Bronchial epithelial cell (primary cell): ENCODE data around the gene GOSR1. TPM values are rescaled to one million over a fixed set of nuclear protein-coding genes. Genes with fewer than 3 reads are reported as not detected.
"Not testable (repeated sequence)": the region's sequence is repeated elsewhere in the genome, so short reads cannot be mapped to it uniquely, and the experiment has no call there.

Experiments used
- DNase-seq: peaks from one replicate; pipeline ENCODE4 v3.0.0-alpha.2; 2010; ENCODE audit warnings: low read depth
- FAIRE-seq: peaks from 2 replicates; lab custom pipeline; 2011; peaks lifted over from hg19 to GRCh38; lab: Jason Lieb, UNC
- H3K27me3 ChIP-seq: 2 replicates; pipeline ENCODE4 v1.5.1; 2011; ENCODE audit warnings: low read length; ENCODE audit not compliant: control insufficient read depth, insufficient read depth
- H3K36me3 ChIP-seq: 2 replicates; pipeline ENCODE4 v1.5.1; 2011; ENCODE audit warnings: low read length; ENCODE audit not compliant: control insufficient read depth, insufficient read depth
- H3K4me3 ChIP-seq: 2 replicates; pipeline ENCODE4 v1.5.1; 2011; ENCODE audit warnings: mild to moderate bottlenecking, low read depth, low read length, control low read depth
- total RNA-seq: library from RNA; depleted of rRNA; stranded (reverse); fragments of >200 nt; gene quantifications from 2 replicates; pipeline ENCODE4 v1.2.1, GENCODE V29; 2014
- TF ChIP-seq, protein P1 (sequence below): IDR thresholded peaks from 2 replicates; pipeline ENCODE4 v1.5.1; 2011; ENCODE audit warnings: mild to moderate bottlenecking, moderate library complexity, low read length, control low read depth, inconsistent platforms; ENCODE audit not compliant: insufficient read depth, severe bottlenecking

GOSR1 gene
- total RNA-seq, 1 donor from 2014 or later = 38.7 TPM

DNA sequence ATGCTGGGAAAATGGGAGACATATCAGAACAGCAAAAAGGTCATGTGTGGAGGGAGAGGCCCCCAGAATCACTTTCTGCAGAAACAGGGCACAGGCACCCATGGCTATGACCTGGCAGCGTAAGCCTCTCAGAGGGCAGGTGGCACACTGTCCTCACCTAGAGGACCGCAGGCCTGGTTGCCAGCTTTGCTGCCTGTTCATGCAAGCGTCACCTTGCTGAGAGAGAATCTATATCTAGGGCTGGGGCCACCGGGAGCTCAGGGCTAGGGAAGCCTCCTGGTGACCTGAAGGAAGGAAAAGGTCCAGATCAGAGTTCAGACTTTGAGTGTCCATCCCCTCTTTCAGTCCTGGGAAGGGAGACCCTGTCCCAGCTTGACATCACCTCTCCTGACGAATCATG, 78.7 kb downstream of the GOSR1 start:
- no peak for FAIRE-seq
- Histone ChIP-seq H3K4me3 (no peak overlapping the region), H3K27me3 (peaks cover 1% of the 10 kb centered on the region), H3K36me3 (no peaks in the 10 kb centered on the region)
- TF ChIP-seq, protein P1, sequence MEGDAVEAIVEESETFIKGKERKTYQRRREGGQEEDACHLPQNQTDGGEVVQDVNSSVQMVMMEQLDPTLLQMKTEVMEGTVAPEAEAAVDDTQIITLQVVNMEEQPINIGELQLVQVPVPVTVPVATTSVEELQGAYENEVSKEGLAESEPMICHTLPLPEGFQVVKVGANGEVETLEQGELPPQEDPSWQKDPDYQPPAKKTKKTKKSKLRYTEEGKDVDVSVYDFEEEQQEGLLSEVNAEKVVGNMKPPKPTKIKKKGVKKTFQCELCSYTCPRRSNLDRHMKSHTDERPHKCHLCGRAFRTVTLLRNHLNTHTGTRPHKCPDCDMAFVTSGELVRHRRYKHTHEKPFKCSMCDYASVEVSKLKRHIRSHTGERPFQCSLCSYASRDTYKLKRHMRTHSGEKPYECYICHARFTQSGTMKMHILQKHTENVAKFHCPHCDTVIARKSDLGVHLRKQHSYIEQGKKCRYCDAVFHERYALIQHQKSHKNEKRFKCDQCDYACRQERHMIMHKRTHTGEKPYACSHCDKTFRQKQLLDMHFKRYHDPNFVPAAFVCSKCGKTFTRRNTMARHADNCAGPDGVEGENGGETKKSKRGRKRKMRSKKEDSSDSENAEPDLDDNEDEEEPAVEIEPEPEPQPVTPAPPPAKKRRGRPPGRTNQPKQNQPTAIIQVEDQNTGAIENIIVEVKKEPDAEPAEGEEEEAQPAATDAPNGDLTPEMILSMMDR = no peak
- DNase-seq = no peak

DNA sequence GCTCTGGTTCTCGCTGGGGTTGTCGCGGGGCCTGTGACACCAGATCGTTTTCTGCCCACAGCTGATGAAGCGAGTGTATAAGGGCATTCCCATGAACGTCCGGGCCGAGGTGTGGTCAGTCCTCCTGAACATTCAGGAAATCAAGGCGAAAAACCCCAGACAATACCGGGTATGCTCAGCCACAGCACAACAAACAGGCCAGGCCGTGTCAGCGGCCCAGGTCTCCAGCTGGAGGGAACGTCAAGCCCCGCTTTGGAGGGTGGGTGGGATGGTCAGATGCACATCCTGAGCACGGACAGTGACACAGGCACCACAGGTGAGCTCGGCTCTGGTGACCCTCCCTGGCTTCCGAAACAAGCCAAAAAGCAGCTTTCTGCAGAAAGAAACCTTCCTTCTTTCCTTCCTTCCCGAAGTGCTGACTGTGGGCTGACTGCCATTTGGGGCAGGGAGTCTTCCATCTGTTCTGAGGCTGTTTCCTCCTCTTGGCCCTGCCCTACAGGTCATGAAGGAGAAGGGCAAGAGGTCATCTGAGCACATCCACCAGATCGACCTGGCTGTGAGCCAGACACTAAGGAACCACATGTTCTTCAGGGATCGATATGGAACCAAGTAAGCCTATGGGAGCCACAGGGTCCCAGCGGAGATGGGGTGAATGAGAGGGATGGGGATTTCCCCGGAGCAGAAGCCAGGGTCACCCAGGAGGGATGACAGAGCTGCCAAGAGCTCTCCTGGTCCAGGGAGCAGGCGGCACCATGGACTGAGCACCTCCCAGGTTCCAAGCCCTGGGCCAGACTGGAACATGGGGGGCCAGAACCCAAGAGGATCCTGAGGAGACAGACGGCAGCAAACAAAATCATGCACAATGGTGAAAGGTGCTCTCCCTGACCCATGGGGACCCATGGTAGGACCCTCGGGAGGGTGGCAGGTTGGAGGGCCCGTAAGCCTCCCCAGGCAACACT, 79.4 kb downstream of the GOSR1 start:
- Histone ChIP-seq H3K36me3 (no peaks in the 10 kb centered on the region), H3K4me3 (no peak overlapping the region), H3K27me3 (peaks cover 1% of the 10 kb centered on the region)
- DNase-seq (no peak), FAIRE-seq (no peak)
- TF ChIP-seq, protein P1 = no peak

DNA sequence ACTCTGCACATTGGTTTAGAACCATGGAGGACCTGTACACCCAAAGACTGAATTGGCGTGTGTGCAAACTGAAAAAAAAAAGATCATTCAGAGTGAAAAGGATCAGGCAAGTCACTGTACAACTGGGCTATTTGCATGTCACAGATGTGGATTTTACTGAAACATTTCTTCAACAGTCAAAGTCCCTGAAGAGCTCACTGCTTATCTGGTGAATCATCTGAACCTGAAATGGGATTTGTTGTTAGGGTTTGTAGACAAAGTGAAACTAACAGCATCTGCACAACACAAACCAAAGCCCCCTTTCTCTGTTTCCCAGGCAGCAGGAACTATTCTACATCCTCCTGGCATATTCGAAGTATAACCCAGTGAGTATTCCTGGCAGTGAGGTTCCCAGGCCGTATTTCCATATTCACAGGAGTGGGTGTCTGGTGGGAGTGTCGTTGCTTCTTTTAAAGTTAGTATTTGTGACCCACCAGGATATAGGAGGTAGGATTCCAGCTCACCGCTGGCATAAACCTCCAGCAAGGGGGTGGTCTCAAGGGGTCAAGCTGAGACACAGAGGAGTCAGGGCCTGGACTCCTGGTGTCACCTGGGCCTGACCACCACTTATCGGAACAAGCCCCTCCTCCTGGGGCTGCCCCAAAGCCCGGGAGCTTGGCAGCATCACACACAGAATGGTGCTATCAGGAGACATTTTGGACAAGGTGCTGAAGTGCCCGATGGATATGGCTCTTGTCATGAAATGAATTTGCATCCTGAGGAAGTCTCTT, 80.9 kb downstream of the GOSR1 start:
- no peak for FAIRE-seq
- Histone ChIP-seq H3K36me3 (no peaks in the 10 kb centered on the region), H3K4me3 (no peak overlapping the region), H3K27me3 (peaks cover 1% of the 10 kb centered on the region)
- no peak for DNase-seq
- TF ChIP-seq, protein P1 = no peak

DNA sequence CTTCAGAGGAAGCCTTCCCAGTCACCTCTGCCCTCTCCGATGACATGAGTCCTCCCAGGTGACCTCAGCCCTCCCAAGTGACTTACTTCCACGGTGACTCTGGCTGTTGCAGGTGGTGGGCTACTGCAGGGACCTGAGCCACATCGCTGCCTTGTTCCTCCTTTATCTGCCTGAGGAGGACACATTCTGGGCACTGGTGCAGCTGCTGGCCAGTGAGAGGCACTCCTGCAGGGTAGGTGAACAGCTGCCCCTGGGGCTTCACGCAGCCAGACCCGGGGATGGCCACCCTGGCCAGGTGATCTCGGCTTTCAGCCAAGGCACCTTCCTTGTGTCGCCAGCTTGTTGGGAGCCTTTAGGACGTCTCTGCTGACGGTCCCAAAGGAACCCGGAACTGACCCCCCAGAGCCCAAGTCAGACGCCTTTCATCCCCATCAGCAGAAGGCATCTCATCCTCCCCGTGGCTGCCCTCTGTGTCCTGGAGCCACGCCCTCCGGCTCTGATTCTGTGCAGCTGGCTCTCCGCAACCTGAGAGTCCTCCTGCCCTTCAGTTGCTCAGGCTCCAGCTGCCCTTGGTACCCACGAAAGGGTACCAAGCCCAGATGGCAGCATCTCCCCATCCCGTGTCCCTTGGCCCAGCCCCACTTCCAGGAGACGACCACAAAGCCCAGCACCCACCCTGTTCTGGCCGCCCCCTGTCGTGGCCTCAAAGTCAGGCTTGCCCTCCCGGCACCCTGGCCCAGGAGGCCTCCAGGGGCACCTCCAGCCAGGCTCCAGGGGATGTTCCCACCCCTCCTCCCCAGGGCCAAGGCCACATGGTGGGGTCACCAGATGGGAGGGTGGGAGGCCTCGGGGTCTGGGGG, 81.7 kb downstream of the GOSR1 start:
- Histone ChIP-seq H3K4me3 (no peak overlapping the region), H3K27me3 (peaks cover 1% of the 10 kb centered on the region), H3K36me3 (no peaks in the 10 kb centered on the region)
- no peak for DNase-seq
- TF ChIP-seq, protein P1 = no peak
- FAIRE-seq = no peak

DNA sequence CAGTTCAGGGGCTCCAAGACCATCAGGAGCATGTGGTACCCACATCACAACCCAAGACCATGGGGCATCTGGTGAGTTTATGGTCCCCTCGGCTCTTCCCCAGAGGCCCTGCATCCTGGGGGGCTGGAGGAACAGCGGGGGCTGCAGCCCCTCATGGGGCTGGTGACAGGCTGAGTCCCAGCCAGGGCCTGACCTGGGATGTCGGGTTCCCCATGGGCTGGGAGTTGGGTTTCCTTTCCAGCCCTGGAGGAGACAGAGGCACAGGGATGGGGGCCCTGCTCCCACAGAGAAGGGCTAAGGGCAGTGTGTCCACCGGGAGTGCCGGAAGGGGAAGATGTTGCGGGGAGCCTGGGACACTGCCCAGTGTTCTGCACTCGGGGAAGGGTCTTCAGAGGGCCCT, 82.4 kb downstream of the GOSR1 start:
- no peak for FAIRE-seq
- no peaks in the 10 kb centered on the region for H3K36me3 ChIP-seq
- peaks cover 1% of the 10 kb centered on the region for H3K27me3 ChIP-seq
- no peak overlapping the region for H3K4me3 ChIP-seq
- TF ChIP-seq, protein P1 = no peak
- no peak for DNase-seq

DNA sequence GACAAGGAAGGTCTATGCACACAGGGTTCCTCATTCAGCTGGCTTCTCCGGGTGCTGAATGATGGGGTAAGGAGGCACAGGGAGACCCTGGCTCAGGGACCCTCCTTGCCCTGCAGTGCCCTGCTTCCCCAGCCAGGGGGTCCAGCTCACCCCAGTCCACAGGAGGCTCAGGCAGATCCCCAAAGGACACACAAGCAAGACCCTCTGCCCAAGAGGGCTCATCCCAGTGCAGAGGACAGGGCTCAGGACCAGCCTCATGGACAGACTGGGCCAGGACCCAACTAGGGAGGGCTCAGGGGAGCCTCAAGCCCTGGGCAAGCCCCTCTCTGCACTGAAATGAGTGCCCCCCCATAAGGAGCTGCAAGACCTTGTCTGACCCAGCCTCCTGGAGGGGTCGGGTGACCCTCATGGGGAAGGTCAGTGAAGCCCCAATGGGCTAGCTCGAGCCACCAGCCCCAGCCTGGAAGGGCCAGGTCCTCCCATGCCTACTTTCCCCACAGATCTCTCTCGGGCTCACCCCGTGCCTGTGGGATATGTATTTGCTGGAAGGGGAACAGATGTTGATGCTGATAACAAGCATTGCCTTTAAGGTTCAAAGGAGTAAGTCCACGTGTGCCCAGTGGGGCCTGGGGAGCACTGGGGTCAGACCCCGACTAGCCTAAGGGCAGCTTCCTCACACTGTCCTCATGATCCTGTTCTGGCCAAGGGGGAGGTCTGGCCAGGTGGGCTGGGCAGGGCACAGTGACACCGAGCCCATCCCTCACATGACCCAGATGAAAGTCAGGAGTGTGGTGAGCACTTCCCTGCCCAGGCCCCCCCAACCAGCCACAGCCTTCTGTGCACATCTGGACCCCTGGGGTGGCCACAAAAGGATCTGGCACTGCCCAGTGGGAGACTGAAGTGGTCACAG, 83.2 kb downstream of the GOSR1 start:
- not testable (repeated sequence) for H3K4me3 ChIP-seq, FAIRE-seq, DNase-seq

DNA sequence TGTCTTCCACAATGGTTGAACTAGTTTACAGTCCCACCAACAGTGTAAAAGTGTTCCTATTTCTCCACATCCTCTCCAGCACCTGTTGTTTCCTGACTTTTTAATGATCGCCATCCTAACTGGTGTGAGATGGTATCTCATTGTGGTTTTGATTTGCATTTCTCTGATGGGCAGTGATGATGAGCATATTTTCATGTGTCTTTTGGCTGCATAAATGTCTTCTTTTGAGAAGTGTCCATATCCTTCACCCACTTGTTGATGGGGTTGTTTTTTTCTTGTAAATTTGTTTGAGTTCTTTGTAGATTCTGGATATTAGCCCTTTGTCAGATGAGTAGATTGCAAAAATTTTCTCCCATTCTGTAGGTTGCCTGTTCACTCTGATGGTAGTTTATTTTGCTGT, 84.6 kb downstream of the GOSR1 start:
- FAIRE-seq, DNase-seq, H3K4me3 ChIP-seq, H3K36me3 ChIP-seq, H3K27me3 ChIP-seq: not testable (repeated sequence)

More for the DNA sequence above, 83.2 kb downstream of the GOSR1 start:
- not testable (repeated sequence) for H3K27me3 ChIP-seq, H3K36me3 ChIP-seq
